ENCODE data around the gene GLDN.

GLDN gene

GRCh38 chr15:51303462-51303980 is 37.9 kb upstream of the GLDN start:
- Histone ChIP-seq H4K8ac (ENCODE audit: low read length) (no peak overlapping the region), H4K91ac (ENCODE audit: low read length) (no peak overlapping the region), H3K9me3 (ENCODE audit: control insufficient read depth, low read length) (no peaks in the 10 kb centered on the region), H3K27ac (ENCODE audit: low read length, poor library complexity, severe bottlenecking) (no peak overlapping the region), H2BK120ac (ENCODE audit: low read depth, low read length) (no peak overlapping the region), H3K36me3 (ENCODE audit: control insufficient read depth in 1 of 2, insufficient read depth in 2 of 2, low read depth in 1 of 2, low read length in 2 of 2) (no peaks in the 10 kb centered on the region), H2BK5ac (ENCODE audit: low read depth, low read length, poor library complexity, severe bottlenecking) (no peak overlapping the region), H3K4me2 (ENCODE audit: low read length, poor library complexity, severe bottlenecking) (no peak overlapping the region), H2AFZ (ENCODE audit: low read depth, low read length) (no peak overlapping the region), H3K4ac (ENCODE audit: low read depth in 1 of 2, low read length in 2 of 2) (no peak overlapping the region), H2AK5ac (ENCODE audit: low read length, severe bottlenecking) (no peak overlapping the region), H2BK15ac (ENCODE audit: low read depth, poor library complexity, severe bottlenecking) (no peak overlapping the region), H3K27me3 (ENCODE audit: control insufficient read depth in 1 of 2, insufficient read depth in 1 of 2, low read length in 2 of 2) (peaks cover 3 to 31% of the 10 kb centered on the region in 2 experiments), H3K79me1 (replicated peaks; ENCODE audit: low read length, poor library complexity, severe bottlenecking) (no peaks in the 10 kb centered on the region), H3K18ac (ENCODE audit: low read depth in 1 of 2, low read length in 2 of 2) (no peak overlapping the region), H2BK12ac (ENCODE audit: low read length in 2 of 2) (no peak overlapping the region), H3K14ac (ENCODE audit: low read length in 2 of 2) (no peak overlapping the region), H3K4me3 (ENCODE audit: insufficient read depth in 1 of 2, low read depth in 1 of 2, low read length in 2 of 2) (no peak overlapping the region), H3K23ac (ENCODE audit: low read length in 2 of 2) (no peak overlapping the region), H3K4me1 (ENCODE audit: control insufficient read depth, insufficient read depth, low read depth, low read length) (no peaks in the 10 kb centered on the region), H3K9ac (ENCODE audit: low read length) (no peak overlapping the region)
- DNase-seq: no peak
- 69% methylated on average over 2 of the region's 2 CpGs for WGBS

- Histone ChIP-seq H2BK5ac (ENCODE audit: low read depth, low read length, poor library complexity, severe bottlenecking) (no peak overlapping the region), H3K9me3 (ENCODE audit: control insufficient read depth, low read length) (no peaks in the 10 kb centered on the region), H3K27me3 (ENCODE audit: control insufficient read depth in 1 of 2, insufficient read depth in 1 of 2, low read length in 2 of 2) (peaks cover 3 to 17% of the 10 kb centered on the region in 2 experiments), H3K9ac (ENCODE audit: low read length) (no peak overlapping the region), H2AK5ac (ENCODE audit: low read length, severe bottlenecking) (no peak overlapping the region), H3K4me2 (ENCODE audit: low read length, poor library complexity, severe bottlenecking) (no peak overlapping the region), H3K36me3 (ENCODE audit: control insufficient read depth in 1 of 2, insufficient read depth in 2 of 2, low read depth in 1 of 2, low read length in 2 of 2) (no peaks in the 10 kb centered on the region), H3K4me3 (ENCODE audit: insufficient read depth in 1 of 2, low read depth in 1 of 2, low read length in 2 of 2) (no peak overlapping the region), H3K79me1 (replicated peaks; ENCODE audit: low read length, poor library complexity, severe bottlenecking) (no peaks in the 10 kb centered on the region), H2BK120ac (ENCODE audit: low read depth, low read length) (no peak overlapping the region), H4K91ac (ENCODE audit: low read length) (no peak overlapping the region), H3K14ac (ENCODE audit: low read length in 2 of 2) (no peak overlapping the region), H3K27ac (ENCODE audit: low read length, poor library complexity, severe bottlenecking) (no peak overlapping the region), H3K4me1 (ENCODE audit: control insufficient read depth, insufficient read depth, low read depth, low read length) (no peaks in the 10 kb centered on the region), H2BK15ac (ENCODE audit: low read depth, poor library complexity, severe bottlenecking) (no peak overlapping the region), H3K4ac (ENCODE audit: low read depth in 1 of 2, low read length in 2 of 2) (no peak overlapping the region), H3K18ac (ENCODE audit: low read depth in 1 of 2, low read length in 2 of 2) (no peak overlapping the region), H3K23ac (ENCODE audit: low read length in 2 of 2) (no peak overlapping the region), H2BK12ac (ENCODE audit: low read length in 2 of 2) (no peak overlapping the region), H4K8ac (ENCODE audit: low read length) (no peak overlapping the region), H2AFZ (ENCODE audit: low read depth, low read length) (no peak overlapping the region)
- 81% methylated on average over 3 of the region's 3 CpGs for WGBS
- no peak for DNase-seq
These were observed 34.1 kb upstream of the GLDN start for GRCh38 chr15:51307325-51307724.

GRCh38 chr15:51307811-51308210 is 33.6 kb upstream of the GLDN start:
- no peak overlapping the region for H4K91ac ChIP-seq (ENCODE audit: low read length)
- no peak for DNase-seq
- H3K9me3 ChIP-seq (ENCODE audit: control insufficient read depth, low read length): no peaks in the 10 kb centered on the region
- H3K4me1 ChIP-seq (ENCODE audit: control insufficient read depth, insufficient read depth, low read depth, low read length): no peaks in the 10 kb centered on the region
- H2AFZ ChIP-seq (ENCODE audit: low read depth, low read length): no peak overlapping the region
- no peak overlapping the region for H2BK5ac ChIP-seq (ENCODE audit: low read depth, low read length, poor library complexity, severe bottlenecking)
- H3K27ac ChIP-seq (ENCODE audit: low read length, poor library complexity, severe bottlenecking): no peak overlapping the region
- no peak overlapping the region for H2BK120ac ChIP-seq (ENCODE audit: low read depth, low read length)
- no peak overlapping the region for H3K9ac ChIP-seq (ENCODE audit: low read length)
- no peak overlapping the region for H2BK15ac ChIP-seq (ENCODE audit: low read depth, poor library complexity, severe bottlenecking)
- no peak overlapping the region for H3K4ac ChIP-seq (ENCODE audit: low read depth in 1 of 2, low read length in 2 of 2)
- no peak overlapping the region for H2BK12ac ChIP-seq (ENCODE audit: low read length in 2 of 2)
- WGBS: 88% methylated on average over 3 of the region's 3 CpGs
- no peak overlapping the region for H3K4me3 ChIP-seq (ENCODE audit: insufficient read depth in 1 of 2, low read depth in 1 of 2, low read length in 2 of 2)
- no peak overlapping the region for H4K8ac ChIP-seq (ENCODE audit: low read length)
- no peaks in the 10 kb centered on the region for H3K79me1 ChIP-seq (replicated peaks; ENCODE audit: low read length, poor library complexity, severe bottlenecking)
- no peaks in the 10 kb centered on the region for H3K36me3 ChIP-seq (ENCODE audit: control insufficient read depth in 1 of 2, insufficient read depth in 2 of 2, low read depth in 1 of 2, low read length in 2 of 2)
- no peak overlapping the region for H3K14ac ChIP-seq (ENCODE audit: low read length in 2 of 2)
- no peak overlapping the region for H2AK5ac ChIP-seq (ENCODE audit: low read length, severe bottlenecking)
- no peak overlapping the region for H3K23ac ChIP-seq (ENCODE audit: low read length in 2 of 2)
- no peak overlapping the region for H3K18ac ChIP-seq (ENCODE audit: low read depth in 1 of 2, low read length in 2 of 2)
- H3K27me3 ChIP-seq (ENCODE audit: control insufficient read depth in 1 of 2, insufficient read depth in 1 of 2, low read length in 2 of 2): peaks cover 3 to 17% of the 10 kb centered on the region in 2 experiments
- H3K4me2 ChIP-seq (ENCODE audit: low read length, poor library complexity, severe bottlenecking): no peak overlapping the region

GRCh38 chr15:51310064-51310463 is 31.4 kb upstream of the GLDN start:
- Histone ChIP-seq H3K27me3 (ENCODE audit: control insufficient read depth in 1 of 2, insufficient read depth in 1 of 2, low read length in 2 of 2) (peaks cover 0 to 16% of the 10 kb centered on the region in 2 experiments), H3K23ac (ENCODE audit: low read length in 2 of 2) (no peak overlapping the region), H3K4me3 (ENCODE audit: insufficient read depth in 1 of 2, low read depth in 1 of 2, low read length in 2 of 2) (no peak overlapping the region), H3K79me1 (replicated peaks; ENCODE audit: low read length, poor library complexity, severe bottlenecking) (no peaks in the 10 kb centered on the region), H2AK5ac (ENCODE audit: low read length, severe bottlenecking) (no peak overlapping the region), H3K36me3 (ENCODE audit: control insufficient read depth in 1 of 2, insufficient read depth in 2 of 2, low read depth in 1 of 2, low read length in 2 of 2) (no peaks in the 10 kb centered on the region), H2BK120ac (ENCODE audit: low read depth, low read length) (no peak overlapping the region), H3K4ac (ENCODE audit: low read depth in 1 of 2, low read length in 2 of 2) (no peak overlapping the region), H3K27ac (ENCODE audit: low read length, poor library complexity, severe bottlenecking) (no peak overlapping the region), H2AFZ (ENCODE audit: low read depth, low read length) (no peak overlapping the region), H2BK5ac (ENCODE audit: low read depth, low read length, poor library complexity, severe bottlenecking) (no peak overlapping the region), H2BK15ac (ENCODE audit: low read depth, poor library complexity, severe bottlenecking) (no peak overlapping the region), H3K9ac (ENCODE audit: low read length) (peak overlapping the region; percentile 12), H3K4me1 (ENCODE audit: control insufficient read depth, insufficient read depth, low read depth, low read length) (no peaks in the 10 kb centered on the region), H2BK12ac (ENCODE audit: low read length in 2 of 2) (no peak overlapping the region), H3K4me2 (ENCODE audit: low read length, poor library complexity, severe bottlenecking) (no peak overlapping the region), H3K18ac (ENCODE audit: low read depth in 1 of 2, low read length in 2 of 2) (no peak overlapping the region), H4K91ac (ENCODE audit: low read length) (no peak overlapping the region), H3K14ac (ENCODE audit: low read length in 2 of 2) (no peak overlapping the region), H3K9me3 (ENCODE audit: control insufficient read depth, low read length) (no peaks in the 10 kb centered on the region), H4K8ac (ENCODE audit: low read length) (no peak overlapping the region)
- DNase-seq: no peak
- WGBS: 93% methylated on average over 2 of the region's 2 CpGs
